NCI-H2196 treated with DMSO at 0.1 percent for 48 hours (cell line): ENCODE measurements around the gene PRRG2.

Experiments
- DNase-seq: peaks from one replicate; lab custom pipeline; 2025; ENCODE audit not compliant: unreplicated experiment; lab: John Stamatoyannopoulos, UW

Gene PRRG2

GRCh38 chr19:49636233-49636932, 55.3 kb downstream of the PRRG2 start:
- DNase-seq = no peak

GRCh38 chr19:49637821-49638738, 57.0 kb downstream of the PRRG2 start:
- no peak for DNase-seq

- DNase-seq = no peak
Observed at GRCh38 chr19:49639401-49640112, 58.4 kb downstream of the PRRG2 start.

GRCh38 chr19:49640113-49640898, 59.2 kb downstream of the PRRG2 start, which contains the start of gene RRAS:
Gene RRAS, minus strand, starts transcription at chr19:49640143. Its CDS starts 45 bp downstream, at chr19:49640098.
- DNase-seq = peak; percentile 100
